Measurements from ENCODE around the gene CTDP1. TPM values are rescaled to one million over a fixed set of nuclear protein-coding genes. Genes with fewer than 3 reads are reported as not detected.

The CTDP1 gene
- polyA plus RNA-seq, 2 donors, result 10.8 to 13.0 TPM

DNA sequence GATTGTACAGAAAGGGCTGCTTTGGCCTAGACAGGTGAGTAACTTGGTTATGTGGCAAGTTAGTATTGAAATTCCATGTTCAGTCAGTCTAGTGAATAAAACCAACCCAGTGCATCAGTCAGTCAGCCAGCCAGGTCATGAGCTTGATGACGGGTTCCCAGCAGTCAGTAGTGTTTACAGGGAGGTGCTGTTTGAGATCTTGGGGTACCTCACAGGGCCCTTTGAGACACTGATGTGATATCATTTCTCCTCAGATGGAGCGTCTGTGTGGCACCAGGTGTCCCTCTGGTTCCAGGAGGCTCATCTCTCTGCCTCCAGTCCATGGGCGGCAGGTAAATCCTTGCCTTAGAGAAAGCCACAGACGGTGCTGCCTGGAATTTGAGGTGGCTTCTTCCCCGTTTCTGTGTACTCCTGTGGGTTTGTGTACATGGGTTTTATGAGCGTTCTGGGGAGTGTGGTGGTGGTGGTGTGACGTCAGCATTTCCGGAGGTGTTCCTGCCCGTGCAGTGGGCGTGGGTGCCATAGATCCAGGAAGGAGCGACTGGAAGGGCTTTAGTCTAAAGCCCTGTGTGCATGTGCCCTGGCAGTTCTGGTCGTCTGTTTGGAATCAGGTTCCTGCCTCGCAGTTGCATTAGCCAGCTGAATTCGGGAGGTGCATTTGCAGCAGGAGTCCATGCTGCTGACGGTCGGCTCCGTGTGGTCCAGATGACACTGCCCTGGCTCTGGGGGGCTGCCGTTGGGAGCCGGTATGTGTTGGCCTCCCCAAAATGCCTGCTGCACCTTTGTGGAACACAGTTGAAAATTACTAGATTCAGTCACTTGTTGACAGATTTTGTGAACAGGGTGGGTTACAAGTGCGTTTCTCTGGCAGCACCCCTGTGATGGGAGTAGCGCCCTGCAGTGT is 2.1 kb downstream of the CTDP1 start:
- H3K27ac ChIP-seq (ENCODE audit: low read depth in 2 of 2, low read length in 1 of 2), result peak overlapping the region in 1 of 2 donors; percentile 13
- peaks cover 2% of the 10 kb centered on the region in 2 donors for H3K36me3 ChIP-seq (ENCODE audit: control insufficient read depth in 2 of 2, insufficient read depth in 2 of 2, low read length in 1 of 2)
- H3K27me3 ChIP-seq (ENCODE audit: control insufficient read depth in 1 of 2, insufficient read depth in 2 of 2, low read length in 2 of 2), result no peaks in the 10 kb centered on the region
- 74 to 79% methylated on average over 21 of the region's 21 CpGs for WGBS, 2 donors
- H3K4me3 ChIP-seq (ENCODE audit: low read depth in 1 of 2, low read length in 2 of 2), result no peak overlapping the region
- H3K9me3 ChIP-seq (ENCODE audit: control insufficient read depth in 2 of 2, insufficient read depth in 1 of 2, low read depth in 1 of 2, low read length in 1 of 2), result no peaks in the 10 kb centered on the region
- H3K4me1 ChIP-seq (ENCODE audit: control insufficient read depth in 2 of 2, insufficient read depth in 2 of 2, low read length in 1 of 2), result peaks cover 16 to 17% of the 10 kb centered on the region in 2 donors

DNA sequence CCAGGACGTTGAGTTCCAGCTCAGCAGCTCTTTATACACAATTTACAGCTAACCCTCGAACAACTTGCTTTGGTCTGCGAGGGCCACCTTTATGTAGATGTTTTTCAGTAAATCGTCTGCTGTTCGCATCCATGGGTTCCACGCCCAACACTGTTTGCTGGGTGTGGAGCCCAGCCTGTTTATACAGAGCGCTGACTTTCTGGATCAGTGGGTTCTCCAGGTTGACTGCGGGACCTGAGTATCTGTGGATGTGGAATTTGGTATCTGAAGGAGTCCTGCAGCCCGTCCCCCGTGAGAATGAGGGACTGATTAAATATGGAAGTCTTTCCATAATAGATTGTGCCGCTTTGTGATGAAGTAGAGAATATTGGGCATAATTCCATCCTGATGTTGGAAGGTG is 2.9 kb downstream of the CTDP1 start:
- Histone ChIP-seq H3K9me3 (ENCODE audit: control insufficient read depth in 2 of 2, insufficient read depth in 1 of 2, low read depth in 1 of 2, low read length in 1 of 2) (no peaks in the 10 kb centered on the region), H3K27me3 (ENCODE audit: control insufficient read depth in 1 of 2, insufficient read depth in 2 of 2, low read length in 2 of 2) (no peaks in the 10 kb centered on the region), H3K4me1 (ENCODE audit: control insufficient read depth in 2 of 2, insufficient read depth in 2 of 2, low read length in 1 of 2) (peaks cover 13 to 17% of the 10 kb centered on the region in 2 donors), H3K27ac (ENCODE audit: low read depth in 2 of 2, low read length in 1 of 2) (no peak overlapping the region), H3K4me3 (ENCODE audit: low read depth in 1 of 2, low read length in 2 of 2) (no peak overlapping the region), H3K36me3 (ENCODE audit: control insufficient read depth in 2 of 2, insufficient read depth in 2 of 2, low read length in 1 of 2) (peaks cover 2% of the 10 kb centered on the region in 2 donors)
- 86% methylated on average over 11 of the region's 11 CpGs for WGBS, 2 donors

DNA sequence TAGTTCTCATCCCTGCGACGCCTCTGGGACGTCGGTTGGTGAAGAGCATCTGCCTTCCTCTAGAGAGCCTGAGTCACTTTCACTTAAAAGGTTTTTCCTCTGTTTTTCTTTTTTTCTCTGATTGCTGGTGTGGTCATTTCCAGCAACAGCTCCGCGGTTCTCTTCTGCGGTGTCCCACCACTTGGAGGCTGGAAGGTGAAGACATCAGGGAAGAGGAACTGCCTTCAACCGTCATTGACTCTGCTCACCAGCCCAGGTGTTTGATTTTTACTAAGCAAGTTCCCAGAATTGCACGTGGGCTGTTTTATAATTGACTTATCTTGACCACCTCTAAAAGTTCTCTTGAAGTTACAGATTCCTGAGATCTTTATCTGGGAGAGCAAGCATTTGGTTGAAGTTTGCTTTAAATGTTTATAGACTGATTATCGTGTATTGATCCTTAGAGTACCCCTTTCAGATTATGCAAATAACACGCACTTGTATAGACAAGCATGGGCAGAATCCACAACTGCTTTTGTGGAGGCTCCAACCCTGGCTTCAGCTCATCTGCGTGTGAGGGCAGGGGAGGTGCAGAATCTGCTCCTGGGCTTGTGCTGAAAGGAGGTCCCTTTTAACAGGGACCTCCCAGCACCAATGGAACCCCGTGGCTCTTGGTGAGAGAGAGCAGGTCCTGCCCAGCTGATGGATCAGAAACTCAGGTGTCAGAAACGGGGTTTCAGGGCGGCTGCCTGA is 3.5 kb downstream of the CTDP1 start:
- H3K27me3 ChIP-seq (ENCODE audit: control insufficient read depth in 1 of 2, insufficient read depth in 2 of 2, low read length in 2 of 2), result no peaks in the 10 kb centered on the region
- H3K9me3 ChIP-seq (ENCODE audit: control insufficient read depth in 2 of 2, insufficient read depth in 1 of 2, low read depth in 1 of 2, low read length in 1 of 2), result no peaks in the 10 kb centered on the region
- no peak overlapping the region for H3K27ac ChIP-seq (ENCODE audit: low read depth in 2 of 2, low read length in 1 of 2)
- peaks cover 15 to 19% of the 10 kb centered on the region in 2 donors for H3K4me1 ChIP-seq (ENCODE audit: control insufficient read depth in 2 of 2, insufficient read depth in 2 of 2, low read length in 1 of 2)
- peaks cover 2% of the 10 kb centered on the region in 2 donors for H3K36me3 ChIP-seq (ENCODE audit: control insufficient read depth in 2 of 2, insufficient read depth in 2 of 2, low read length in 1 of 2)
- H3K4me3 ChIP-seq (ENCODE audit: low read depth in 1 of 2, low read length in 2 of 2), result no peak overlapping the region
- WGBS, 2 donors, result 67 to 77% methylated on average over 15 of the region's 15 CpGs

DNA sequence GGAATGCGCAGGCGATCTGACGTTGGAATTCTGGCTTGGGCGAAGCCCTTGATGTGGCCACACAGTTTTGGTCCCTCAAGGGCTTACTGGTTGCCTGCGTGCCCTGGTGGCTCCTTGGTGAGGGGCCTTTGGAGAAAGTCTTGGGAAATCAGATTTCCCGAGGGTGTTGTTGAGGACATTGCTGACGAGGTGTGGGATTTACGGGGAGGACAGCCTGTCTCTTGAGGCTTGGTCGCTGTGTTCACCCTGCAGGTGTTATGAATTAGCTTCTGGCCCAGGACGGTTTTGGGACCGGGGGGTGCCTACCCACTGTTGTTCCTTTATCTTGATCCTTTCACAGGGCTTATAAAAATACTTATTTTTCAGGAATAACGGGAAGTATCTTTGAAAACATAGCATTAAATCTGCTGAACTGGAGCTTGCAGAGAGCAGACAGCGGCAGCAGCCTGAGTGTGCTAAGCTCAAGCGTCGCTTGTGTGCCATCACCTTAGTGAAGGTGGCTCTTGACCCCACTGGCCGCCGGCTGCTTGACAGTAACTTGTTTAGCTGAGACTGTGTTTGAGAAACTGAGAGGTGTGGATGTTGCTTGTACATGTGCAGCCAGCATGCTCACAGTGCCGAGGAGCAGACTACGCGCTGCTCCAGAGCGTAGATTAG is 4.2 kb downstream of the CTDP1 start:
- Histone ChIP-seq H3K27ac (ENCODE audit: low read depth in 2 of 2, low read length in 1 of 2) (no peak overlapping the region), H3K36me3 (ENCODE audit: control insufficient read depth in 2 of 2, insufficient read depth in 2 of 2, low read length in 1 of 2) (peaks cover 2% of the 10 kb centered on the region in 2 donors), H3K27me3 (ENCODE audit: control insufficient read depth in 1 of 2, insufficient read depth in 2 of 2, low read length in 2 of 2) (no peaks in the 10 kb centered on the region), H3K4me1 (ENCODE audit: control insufficient read depth in 2 of 2, insufficient read depth in 2 of 2, low read length in 1 of 2) (peaks cover 15 to 19% of the 10 kb centered on the region in 2 donors), H3K9me3 (ENCODE audit: control insufficient read depth in 2 of 2, insufficient read depth in 1 of 2, low read depth in 1 of 2, low read length in 1 of 2) (no peaks in the 10 kb centered on the region), H3K4me3 (ENCODE audit: low read depth in 1 of 2, low read length in 2 of 2) (no peak overlapping the region)
- WGBS, 2 donors, result 87 to 91% methylated on average over 21 of the region's 21 CpGs

DNA sequence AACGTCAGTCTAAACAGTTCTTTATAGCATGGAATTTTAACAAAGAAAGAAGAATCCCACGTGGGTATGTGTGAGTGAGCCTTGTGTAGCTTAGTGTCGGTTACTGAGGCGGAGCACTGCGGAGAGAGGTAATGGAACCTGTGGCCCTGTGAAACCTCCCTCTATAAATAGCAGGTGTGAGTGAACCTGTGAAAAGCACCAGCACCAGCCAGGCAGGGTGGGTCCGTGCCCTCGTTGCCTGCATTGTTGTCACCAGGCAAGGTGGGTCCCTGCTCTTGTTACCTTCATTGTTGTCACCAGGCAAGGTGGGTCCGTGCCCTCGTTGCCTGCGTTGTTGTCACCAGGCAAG is 4.7 kb downstream of the CTDP1 start:
- Histone ChIP-seq H3K27me3 (ENCODE audit: control insufficient read depth in 1 of 2, insufficient read depth in 2 of 2, low read length in 2 of 2) (no peaks in the 10 kb centered on the region), H3K4me3 (ENCODE audit: low read depth in 1 of 2, low read length in 2 of 2) (no peak overlapping the region), H3K27ac (ENCODE audit: low read depth in 2 of 2, low read length in 1 of 2) (no peak overlapping the region), H3K4me1 (ENCODE audit: control insufficient read depth in 2 of 2, insufficient read depth in 2 of 2, low read length in 1 of 2) (peaks cover 15 to 19% of the 10 kb centered on the region in 2 donors), H3K9me3 (ENCODE audit: control insufficient read depth in 2 of 2, insufficient read depth in 1 of 2, low read depth in 1 of 2, low read length in 1 of 2) (no peaks in the 10 kb centered on the region), H3K36me3 (ENCODE audit: control insufficient read depth in 2 of 2, insufficient read depth in 2 of 2, low read length in 1 of 2) (peaks cover 2% of the 10 kb centered on the region in 2 donors)
- 69 to 81% methylated on average over 10 of the region's 10 CpGs for WGBS, 2 donors

DNA sequence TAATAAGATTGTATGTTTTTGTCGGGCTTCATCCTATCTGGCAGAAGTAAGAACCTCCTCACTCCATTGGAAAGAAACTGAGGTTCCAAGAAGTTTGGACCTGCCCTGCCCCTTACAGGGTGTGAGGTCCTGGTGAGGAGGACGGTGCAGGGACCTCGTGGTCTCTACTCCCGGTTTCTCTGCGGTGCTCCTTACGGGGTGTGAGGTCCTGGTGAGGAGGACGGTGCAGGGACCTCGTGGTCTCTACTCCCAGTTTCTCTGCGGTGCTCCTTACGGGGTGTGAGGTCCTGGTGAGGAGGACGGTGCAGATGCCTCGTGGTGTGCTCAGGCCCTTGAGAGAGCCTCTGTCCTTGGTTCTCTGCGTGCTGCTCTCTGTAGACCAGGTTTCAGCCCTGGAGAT is 5.2 kb downstream of the CTDP1 start:
- Histone ChIP-seq H3K36me3 (ENCODE audit: control insufficient read depth in 2 of 2, insufficient read depth in 2 of 2, low read length in 1 of 2) (peaks cover 2% of the 10 kb centered on the region in 2 donors), H3K4me1 (ENCODE audit: control insufficient read depth in 2 of 2, insufficient read depth in 2 of 2, low read length in 1 of 2) (peaks cover 15 to 19% of the 10 kb centered on the region in 2 donors), H3K9me3 (ENCODE audit: control insufficient read depth in 2 of 2, insufficient read depth in 1 of 2, low read depth in 1 of 2, low read length in 1 of 2) (no peaks in the 10 kb centered on the region), H3K4me3 (ENCODE audit: low read depth in 1 of 2, low read length in 2 of 2) (no peak overlapping the region), H3K27me3 (ENCODE audit: control insufficient read depth in 1 of 2, insufficient read depth in 2 of 2, low read length in 2 of 2) (no peaks in the 10 kb centered on the region), H3K27ac (ENCODE audit: low read depth in 2 of 2, low read length in 1 of 2) (no peak overlapping the region)
- 72 to 78% methylated on average over 13 of the region's 13 CpGs for WGBS, 2 donors

DNA sequence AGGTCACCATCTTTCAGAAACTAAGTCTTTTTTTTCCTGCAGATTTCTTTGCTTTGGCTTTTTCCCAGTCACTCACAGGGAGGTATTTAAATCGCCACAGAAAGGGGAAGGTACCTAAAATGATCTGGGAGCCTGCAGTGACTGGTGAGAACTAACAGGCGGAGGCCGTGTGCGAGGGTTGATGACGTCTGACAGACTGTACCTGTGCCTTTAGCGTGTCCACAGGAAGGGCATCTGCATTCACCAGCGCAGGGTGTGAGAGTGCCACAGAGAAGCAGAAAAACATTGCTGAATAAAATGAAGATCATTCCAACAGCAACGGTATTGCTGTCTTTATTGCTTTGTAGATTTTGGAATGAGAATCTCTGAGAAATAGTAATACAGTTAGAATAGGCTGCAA is 5.7 kb downstream of the CTDP1 start:
- H3K9me3 ChIP-seq (ENCODE audit: control insufficient read depth in 2 of 2, insufficient read depth in 1 of 2, low read depth in 1 of 2, low read length in 1 of 2), result no peaks in the 10 kb centered on the region
- H3K27ac ChIP-seq (ENCODE audit: low read depth in 2 of 2, low read length in 1 of 2), result no peak overlapping the region
- peaks cover 15 to 19% of the 10 kb centered on the region in 2 donors for H3K4me1 ChIP-seq (ENCODE audit: control insufficient read depth in 2 of 2, insufficient read depth in 2 of 2, low read length in 1 of 2)
- H3K4me3 ChIP-seq (ENCODE audit: low read depth in 1 of 2, low read length in 2 of 2), result no peak overlapping the region
- 79 to 83% methylated on average over 8 of the region's 8 CpGs for WGBS, 2 donors
- H3K36me3 ChIP-seq (ENCODE audit: control insufficient read depth in 2 of 2, insufficient read depth in 2 of 2, low read length in 1 of 2), result peaks cover 2% of the 10 kb centered on the region in 2 donors
- H3K27me3 ChIP-seq (ENCODE audit: control insufficient read depth in 1 of 2, insufficient read depth in 2 of 2, low read length in 2 of 2), result no peaks in the 10 kb centered on the region

DNA sequence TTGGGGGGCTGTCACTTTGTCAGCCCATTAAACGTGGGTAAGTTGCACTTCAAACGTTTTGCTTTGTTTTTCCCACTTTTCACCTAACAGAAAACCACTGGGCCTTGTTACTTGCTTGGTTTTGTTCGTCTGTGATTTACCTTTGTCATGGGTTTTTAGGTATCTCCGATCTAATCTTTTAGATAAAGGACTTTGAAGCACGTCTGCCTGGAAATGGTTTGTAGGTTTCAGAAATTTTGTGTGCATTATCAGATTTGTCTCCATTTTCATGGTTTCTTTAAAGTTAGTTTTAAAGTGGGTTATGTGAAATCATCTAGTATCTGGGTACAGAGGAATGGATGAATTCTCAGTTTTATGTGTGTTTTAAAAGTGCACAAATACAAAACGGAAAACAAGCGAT is 6.4 kb downstream of the CTDP1 start:
- Histone ChIP-seq H3K27me3 (ENCODE audit: control insufficient read depth in 1 of 2, insufficient read depth in 2 of 2, low read length in 2 of 2) (no peaks in the 10 kb centered on the region), H3K27ac (ENCODE audit: low read depth in 2 of 2, low read length in 1 of 2) (no peak overlapping the region), H3K9me3 (ENCODE audit: control insufficient read depth in 2 of 2, insufficient read depth in 1 of 2, low read depth in 1 of 2, low read length in 1 of 2) (no peaks in the 10 kb centered on the region), H3K4me1 (ENCODE audit: control insufficient read depth in 2 of 2, insufficient read depth in 2 of 2, low read length in 1 of 2) (peaks cover 11 to 14% of the 10 kb centered on the region in 2 donors), H3K36me3 (ENCODE audit: control insufficient read depth in 2 of 2, insufficient read depth in 2 of 2, low read length in 1 of 2) (peaks cover 2% of the 10 kb centered on the region in 2 donors), H3K4me3 (ENCODE audit: low read depth in 1 of 2, low read length in 2 of 2) (no peak overlapping the region)
- 73 to 82% methylated on average over 7 of the region's 7 CpGs for WGBS, 2 donors

DNA sequence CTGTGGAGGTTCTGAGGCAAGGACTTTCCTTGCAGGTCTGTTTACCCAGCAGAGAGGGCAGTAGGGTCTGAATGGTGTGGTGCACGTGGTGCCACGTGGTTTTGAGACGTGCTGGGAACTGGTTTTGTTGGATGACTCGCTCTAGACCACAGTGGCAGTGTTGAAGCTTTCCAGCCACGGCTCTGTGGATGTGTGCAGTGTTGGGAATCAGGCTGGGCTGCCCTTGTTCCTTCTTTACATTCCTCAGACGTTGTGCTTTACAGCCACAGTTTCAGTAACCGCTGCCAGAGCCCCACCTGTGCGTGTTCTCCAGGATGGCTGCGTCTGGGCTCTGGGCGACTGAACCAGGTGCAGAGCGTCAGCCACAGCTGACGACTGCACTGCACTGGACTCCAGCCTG is 8.2 kb downstream of the CTDP1 start:
- Histone ChIP-seq H3K27me3 (ENCODE audit: control insufficient read depth in 1 of 2, insufficient read depth in 2 of 2, low read length in 2 of 2) (no peaks in the 10 kb centered on the region), H3K4me1 (ENCODE audit: control insufficient read depth in 2 of 2, insufficient read depth in 2 of 2, low read length in 1 of 2) (peaks cover 5 to 8% of the 10 kb centered on the region in 2 donors), H3K27ac (ENCODE audit: low read depth in 2 of 2, low read length in 1 of 2) (no peak overlapping the region), H3K9me3 (ENCODE audit: control insufficient read depth in 2 of 2, insufficient read depth in 1 of 2, low read depth in 1 of 2, low read length in 1 of 2) (no peaks in the 10 kb centered on the region), H3K4me3 (ENCODE audit: low read depth in 1 of 2, low read length in 2 of 2) (no peak overlapping the region), H3K36me3 (ENCODE audit: control insufficient read depth in 2 of 2, insufficient read depth in 2 of 2, low read length in 1 of 2) (peaks cover 2% of the 10 kb centered on the region in 2 donors)
- WGBS, 2 donors, result 65 to 70% methylated on average over 12 of the region's 12 CpGs

All from esophagus (tissue), 2 donors.